ENCODE results near the gene PTPRT.
"Not testable (repeated sequence)": the region's sequence is repeated elsewhere in the genome, so short reads cannot be mapped to it uniquely, and the experiment has no call there.

The PTPRT gene

GRCh38 chr20:42914302-42914701, 275.4 kb downstream of the PTPRT start:
- no peak for DNase-seq (ENCODE audit: low read depth in 2 of 2)

- not testable (repeated sequence) for DNase-seq (ENCODE audit: low read depth in 2 of 2)
These were observed 278.9 kb downstream of the PTPRT start for GRCh38 chr20:42910808-42911207.

GRCh38 chr20:42907730-42908129, 282.0 kb downstream of the PTPRT start:
- DNase-seq (ENCODE audit: low read depth in 2 of 2) = no peak

GRCh38 chr20:42906120-42906519, 283.6 kb downstream of the PTPRT start:
- no peak for DNase-seq (ENCODE audit: low read depth in 2 of 2)

GRCh38 chr20:42902509-42902908, 287.2 kb downstream of the PTPRT start:
- DNase-seq (ENCODE audit: low read depth in 2 of 2) = no peak

- DNase-seq (ENCODE audit: low read depth in 2 of 2) = no peak
These were observed 287.8 kb downstream of the PTPRT start for GRCh38 chr20:42901689-42902440.

GRCh38 chr20:42900764-42901163, 288.9 kb downstream of the PTPRT start:
- not testable (repeated sequence) for DNase-seq (ENCODE audit: low read depth in 2 of 2)

GRCh38 chr20:42895020-42895419, 294.7 kb downstream of the PTPRT start:
- DNase-seq (ENCODE audit: low read depth in 2 of 2) = no peak

- no peak for DNase-seq (ENCODE audit: low read depth in 2 of 2)
These were observed 295.2 kb downstream of the PTPRT start for GRCh38 chr20:42894483-42894882.

GRCh38 chr20:42889517-42889916, 300.2 kb downstream of the PTPRT start:
- no peak for DNase-seq (ENCODE audit: low read depth in 2 of 2)

- no peak for DNase-seq (ENCODE audit: low read depth in 2 of 2)
These were observed 302.4 kb downstream of the PTPRT start for GRCh38 chr20:42887281-42887680.

- DNase-seq (ENCODE audit: low read depth in 2 of 2) = no peak
These were observed 302.9 kb downstream of the PTPRT start for GRCh38 chr20:42886801-42887200.

- DNase-seq (ENCODE audit: low read depth in 2 of 2) = no peak
These were observed 303.7 kb downstream of the PTPRT start for GRCh38 chr20:42886046-42886445.

GRCh38 chr20:42875581-42875980, 314.1 kb downstream of the PTPRT start:
- DNase-seq (ENCODE audit: low read depth in 2 of 2) = no peak

GRCh38 chr20:42873259-42873658, 316.4 kb downstream of the PTPRT start:
- DNase-seq (ENCODE audit: low read depth in 2 of 2) = no peak

GRCh38 chr20:42864116-42864515, 325.6 kb downstream of the PTPRT start:
- DNase-seq (ENCODE audit: low read depth in 2 of 2) = no peak

GRCh38 chr20:42862446-42862845, 327.3 kb downstream of the PTPRT start:
- no peak for DNase-seq (ENCODE audit: low read depth in 2 of 2)

- no peak for DNase-seq (ENCODE audit: low read depth in 2 of 2)
These were observed 332.3 kb downstream of the PTPRT start for GRCh38 chr20:42857446-42857845.

- no peak for DNase-seq (ENCODE audit: low read depth in 2 of 2)
These were observed 333.8 kb downstream of the PTPRT start for GRCh38 chr20:42855896-42856295.

GRCh38 chr20:42852691-42853090, 337.0 kb downstream of the PTPRT start:
- DNase-seq (ENCODE audit: low read depth in 2 of 2) = no peak

GRCh38 chr20:42846784-42847490, 342.8 kb downstream of the PTPRT start:
- DNase-seq (ENCODE audit: low read depth in 2 of 2) = no peak

GRCh38 chr20:42844751-42845150, 345.0 kb downstream of the PTPRT start:
- no peak for DNase-seq (ENCODE audit: low read depth in 2 of 2)

GRCh38 chr20:42837456-42837855, 352.2 kb downstream of the PTPRT start:
- no peak for DNase-seq (ENCODE audit: low read depth in 2 of 2)
